NCI-H2029 treated with DMSO at 0.1 percent for 48 hours (cell line): ENCODE results near the gene HOXA3.

Experiments used
- DNase-seq: peaks from one replicate; lab custom pipeline; 2025; lab: John Stamatoyannopoulos, UW

The HOXA3 gene

GRCh38 chr7:27088002-27088922, 64.1 kb downstream of the HOXA3 start:
- DNase-seq = no peak

GRCh38 chr7:27083646-27084045, 68.7 kb downstream of the HOXA3 start:
- DNase-seq = no peak

- no peak for DNase-seq
Observed at GRCh38 chr7:27082171-27082570, 70.2 kb downstream of the HOXA3 start.

- no peak for DNase-seq
Observed at GRCh38 chr7:27080844-27081436, 71.4 kb downstream of the HOXA3 start.

- DNase-seq = no peak
Observed at GRCh38 chr7:27079234-27079975, 73.0 kb downstream of the HOXA3 start.

GRCh38 chr7:27078616-27079233, 73.7 kb downstream of the HOXA3 start:
- DNase-seq = no peak

GRCh38 chr7:27073076-27073475, 79.3 kb downstream of the HOXA3 start:
- DNase-seq = no peak

- DNase-seq = no peak
Observed at GRCh38 chr7:27071622-27072390, 80.6 kb downstream of the HOXA3 start.

GRCh38 chr7:27068259-27068658, 84.1 kb downstream of the HOXA3 start:
- no peak for DNase-seq

GRCh38 chr7:27066148-27066547, 86.2 kb downstream of the HOXA3 start:
- DNase-seq = no peak

GRCh38 chr7:27065709-27066108, 86.7 kb downstream of the HOXA3 start:
- no peak for DNase-seq

- no peak for DNase-seq
Observed at GRCh38 chr7:27064661-27065060, 87.7 kb downstream of the HOXA3 start.

GRCh38 chr7:27064159-27064558, 88.2 kb downstream of the HOXA3 start:
- no peak for DNase-seq

- no peak for DNase-seq
Observed at GRCh38 chr7:27062946-27063345, 89.4 kb downstream of the HOXA3 start.
